NCI-H2171 treated with DMSO at 0.1 percent for 48 hours (cell line): ENCODE measurements around the gene TTC32.
A peak's percentile ranks its signal among the peaks of the same experiment; 100 is the strongest.

Source experiments
- DNase-seq: peaks from one replicate; lab custom pipeline; 2025; lab: John Stamatoyannopoulos, UW

The TTC32 gene

GRCh38 chr2:19876751-19877150 is 25.0 kb downstream of the TTC32 start:
- no peak for DNase-seq

DNA sequence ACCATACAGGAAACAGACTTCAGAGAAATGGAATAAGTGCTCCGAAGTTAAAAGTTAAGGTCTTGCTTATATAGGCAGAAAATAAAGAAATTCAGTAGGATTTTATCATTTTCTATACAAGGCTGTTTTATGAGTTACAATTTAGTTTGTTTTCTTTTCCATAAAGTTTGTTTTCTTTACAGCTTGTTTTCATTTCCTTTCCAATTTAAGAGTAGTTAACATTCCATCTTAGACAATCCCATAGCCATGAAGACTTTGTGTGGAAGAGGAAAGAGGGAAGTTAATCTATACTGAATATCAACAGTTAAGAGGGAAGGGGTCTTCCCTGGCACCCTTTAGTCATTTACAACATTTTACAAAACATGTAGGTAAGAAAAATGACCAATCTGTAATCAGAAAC is 26.5 kb downstream of the TTC32 start:
- no peak for DNase-seq

GRCh38 chr2:19874726-19875125 is 27.1 kb downstream of the TTC32 start:
- DNase-seq = no peak

- DNase-seq = no peak
Measured at GRCh38 chr2:19873014-19873413, 28.8 kb downstream of the TTC32 start.

DNA sequence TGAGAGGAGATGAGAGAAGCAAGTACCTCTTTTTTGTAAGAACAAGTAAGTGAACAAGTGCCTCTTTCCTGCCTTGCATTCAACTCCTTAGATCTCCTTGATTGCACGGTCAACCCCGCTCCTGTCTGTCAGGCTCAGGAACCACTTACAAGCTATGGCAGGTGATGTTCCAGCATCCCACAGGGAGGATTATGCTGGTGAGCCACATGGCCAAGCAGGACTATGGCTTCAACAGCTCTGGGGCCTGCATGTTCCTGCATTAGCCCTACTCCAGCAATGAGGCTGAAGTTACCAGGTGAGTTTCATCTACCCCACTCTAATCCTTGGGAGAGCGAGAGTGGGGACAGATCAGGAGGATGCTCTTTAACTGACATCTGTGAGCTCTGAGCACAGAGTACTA is 29.5 kb downstream of the TTC32 start:
- no peak for DNase-seq

DNA sequence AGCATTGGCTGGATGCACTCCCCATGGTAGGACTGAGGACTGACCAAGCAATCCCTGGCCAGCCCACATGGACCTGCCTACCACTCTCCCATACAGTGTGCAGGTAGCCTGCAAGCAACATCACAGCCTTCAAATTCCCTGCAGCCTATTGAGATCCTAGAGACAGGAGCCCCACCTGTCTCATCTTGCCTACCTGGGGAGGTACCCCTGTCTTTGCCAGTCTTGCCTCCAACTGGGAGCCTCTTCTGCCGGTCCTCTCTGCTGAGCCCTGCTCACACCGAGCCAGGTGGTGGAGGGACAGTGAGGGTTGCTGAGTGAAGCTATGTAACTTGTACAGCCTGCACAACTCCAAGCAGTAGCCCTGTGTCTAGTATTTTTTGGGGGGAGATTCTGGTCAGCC is 29.9 kb downstream of the TTC32 start:
- DNase-seq = no peak

DNA sequence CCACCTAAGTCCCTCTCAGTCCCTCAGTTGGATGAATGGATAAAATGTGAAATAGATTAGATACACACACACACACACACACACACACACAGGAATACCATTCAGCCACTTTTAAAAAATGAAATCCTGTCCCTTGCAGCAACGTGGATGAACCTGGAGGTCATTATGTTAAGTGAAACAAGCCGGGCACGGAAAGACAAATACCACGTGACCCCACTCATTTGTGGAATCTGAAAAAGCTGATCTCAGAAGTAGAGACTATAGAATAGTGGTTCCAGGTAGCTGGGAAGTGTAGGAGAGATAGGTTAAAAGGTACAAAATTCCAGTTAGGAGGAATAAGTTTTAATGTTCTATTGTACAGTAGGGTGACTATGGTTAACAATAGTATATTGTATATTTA is 31.0 kb downstream of the TTC32 start:
- no peak for DNase-seq

DNA sequence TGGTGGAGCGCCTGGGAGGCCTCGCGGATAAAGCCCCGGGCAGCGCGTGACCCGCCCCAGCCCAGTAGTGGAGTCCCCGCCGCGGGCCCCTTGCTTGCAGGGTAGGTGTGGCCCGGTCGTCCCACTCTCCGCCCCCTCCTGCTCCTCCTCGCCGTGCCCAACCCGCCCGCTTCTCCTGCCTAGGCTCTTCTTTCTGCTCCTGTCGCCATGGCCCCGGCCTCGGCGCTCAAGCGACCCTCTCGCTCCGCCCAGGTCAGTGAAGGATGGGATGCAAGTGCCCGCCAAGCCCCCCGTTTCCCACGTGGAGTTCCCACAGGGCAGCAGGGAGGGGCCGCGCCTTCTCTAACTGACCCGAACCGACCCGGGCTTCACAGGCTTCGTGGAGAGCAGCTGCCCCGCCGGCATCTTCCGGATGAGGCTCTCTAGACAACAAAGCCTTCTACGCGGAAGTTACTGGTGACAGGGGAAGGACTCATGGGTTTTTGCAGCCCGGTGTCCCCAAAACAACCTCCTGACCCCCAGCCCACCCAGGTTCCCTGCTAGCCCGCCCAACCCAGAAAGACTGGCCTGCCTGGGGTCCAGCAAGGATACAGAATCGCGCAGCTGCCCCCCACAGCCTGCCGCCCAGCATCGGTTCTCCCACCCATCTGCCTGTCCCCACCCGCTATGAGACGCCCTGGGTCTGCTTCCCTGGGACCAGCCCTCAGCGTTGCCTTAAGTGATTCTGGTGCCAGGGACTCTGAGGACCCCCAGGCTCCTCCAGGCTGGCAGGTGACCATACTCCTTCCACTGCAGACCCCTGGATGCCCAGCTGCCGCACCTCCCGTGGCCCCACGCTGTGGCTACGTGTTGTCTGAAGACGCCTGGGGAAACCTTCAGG is 32.8 kb downstream of the TTC32 start:
- no peak for DNase-seq

DNA sequence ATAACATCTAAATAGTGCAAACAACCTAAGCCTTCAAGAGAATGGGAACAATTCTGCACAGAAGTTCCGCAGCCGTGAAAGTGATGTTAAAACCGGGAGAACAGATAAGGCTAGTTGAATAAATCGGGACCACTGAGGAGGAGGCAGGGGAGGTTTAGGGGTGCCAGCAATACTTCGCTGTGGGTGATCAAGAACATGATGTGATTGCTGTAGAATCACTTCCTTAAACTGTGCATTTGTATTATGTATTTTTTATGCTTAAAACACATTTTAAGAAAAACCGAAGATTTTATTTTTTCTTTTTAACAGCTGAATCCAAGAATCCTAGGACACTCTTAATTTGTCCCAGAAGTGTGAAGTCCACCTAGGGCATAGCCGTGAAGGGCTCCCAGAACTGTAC is 33.6 kb downstream of the TTC32 start:
- DNase-seq = no peak

DNA sequence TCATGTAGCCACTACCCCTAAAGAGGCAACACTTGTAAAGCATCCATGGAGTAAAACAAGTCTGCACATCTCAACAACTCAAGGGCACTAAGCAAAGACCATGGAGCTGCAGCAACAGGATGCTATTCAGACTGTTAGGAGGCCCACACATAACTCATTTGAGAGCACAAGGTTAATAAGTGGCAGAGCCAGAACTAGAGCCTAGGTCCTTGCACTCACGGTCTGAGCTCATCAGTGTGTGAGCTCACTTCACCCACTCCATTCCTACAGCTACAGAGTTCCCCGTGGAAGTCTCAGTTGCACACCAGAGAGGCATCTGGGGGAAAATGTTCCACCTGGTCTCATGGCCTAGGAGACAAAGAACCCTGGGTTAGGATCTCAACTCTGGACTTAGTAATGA is 35.0 kb downstream of the TTC32 start:
- DNase-seq = no peak

- no peak for DNase-seq
Measured at GRCh38 chr2:19865151-19865550, 36.6 kb downstream of the TTC32 start.

- peak; percentile 36 for DNase-seq
Measured at GRCh38 chr2:19864381-19864780, 37.4 kb downstream of the TTC32 start.

DNA sequence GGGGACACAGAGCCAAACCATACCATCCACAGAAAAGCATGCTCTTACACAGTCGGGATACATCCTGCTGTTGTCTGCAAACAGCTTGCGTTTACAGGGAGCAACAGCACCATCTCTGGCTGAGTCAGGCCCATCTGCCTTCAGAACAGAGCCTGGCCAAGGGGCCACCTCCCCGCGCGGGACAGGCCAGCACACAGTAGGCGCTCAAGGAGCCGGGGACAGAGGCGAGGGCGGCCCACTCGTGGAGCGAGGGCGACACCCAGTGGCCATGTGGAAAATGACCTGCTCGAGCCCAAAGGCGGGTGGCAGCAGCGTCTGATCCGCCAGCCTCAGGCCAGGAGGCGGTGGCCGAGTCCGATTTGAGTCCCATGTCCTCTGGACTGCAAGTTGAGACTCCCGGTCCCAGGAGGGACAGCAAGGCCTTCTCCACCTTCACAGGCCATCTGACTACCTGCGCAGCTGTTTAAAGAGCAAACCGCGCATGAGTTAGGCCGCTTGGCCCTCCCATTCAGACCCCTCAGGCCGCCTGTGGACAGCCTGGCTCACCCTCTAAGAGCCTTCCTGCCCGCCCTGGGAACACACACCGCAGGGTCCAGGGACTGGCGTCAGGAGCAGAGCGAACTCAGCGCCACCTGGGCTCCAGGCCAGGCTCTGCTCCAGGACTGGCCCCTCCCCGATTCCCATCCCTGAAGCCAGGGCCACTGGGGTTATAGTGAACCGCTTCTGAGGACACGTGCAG is 38.3 kb downstream of the TTC32 start:
- peak; percentile 58 for DNase-seq

DNA sequence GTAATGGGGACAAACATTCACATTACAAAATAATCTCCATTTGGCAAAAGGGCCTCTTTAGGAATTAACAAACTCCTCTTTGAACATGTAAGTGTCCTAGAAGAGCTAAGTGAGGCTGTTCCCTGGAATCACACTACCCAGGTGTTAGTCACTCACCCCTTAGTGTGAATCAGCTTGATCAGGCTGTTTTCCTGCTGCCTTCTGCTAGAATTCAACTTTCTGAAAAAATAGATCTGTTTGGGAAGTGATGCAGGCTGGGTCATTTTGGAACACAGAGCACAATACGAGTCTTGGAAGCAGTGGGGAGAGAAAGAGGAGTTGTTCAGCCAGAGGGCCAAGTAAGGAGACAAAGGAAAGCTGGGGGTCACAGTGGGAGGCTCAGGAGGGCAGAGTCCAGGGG is 40.0 kb downstream of the TTC32 start:
- no peak for DNase-seq

DNA sequence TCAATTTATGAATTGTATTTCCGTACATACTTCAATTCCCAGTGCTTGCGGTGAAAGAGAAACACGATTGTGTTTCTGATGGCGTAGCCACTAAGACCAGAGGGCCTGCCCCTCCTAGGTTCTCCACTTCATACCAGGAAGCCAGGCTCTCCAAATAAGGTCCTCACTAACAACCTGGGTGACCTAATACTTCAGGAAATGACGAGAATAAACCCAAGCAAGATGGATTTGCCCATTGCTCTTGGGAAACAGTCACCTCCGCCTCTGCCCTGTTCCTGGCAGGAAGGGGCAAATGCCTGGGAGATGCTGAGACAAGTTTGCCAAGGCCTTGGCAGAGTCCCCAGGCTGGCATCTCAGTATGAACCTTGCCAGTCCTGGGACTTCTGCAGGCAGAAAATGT is 41.8 kb downstream of the TTC32 start:
- no peak for DNase-seq

DNA sequence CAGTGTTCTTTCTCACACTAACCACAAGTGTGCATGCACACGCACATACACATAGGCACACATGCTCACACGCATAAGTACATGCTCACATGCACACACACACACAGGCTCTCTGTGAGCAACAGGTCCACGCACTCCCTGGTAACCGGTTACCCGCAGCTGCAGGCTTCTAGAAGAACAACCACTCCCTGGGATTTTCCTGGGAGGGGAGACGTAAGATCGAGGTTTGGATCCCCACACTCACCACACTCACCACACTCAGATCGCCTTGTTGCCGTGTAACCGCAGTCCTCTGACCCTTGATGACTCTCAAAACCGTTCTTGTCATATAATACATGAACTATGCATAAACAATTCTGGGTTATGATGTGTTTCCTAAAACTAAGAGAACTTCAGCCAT is 42.2 kb downstream of the TTC32 start:
- no peak for DNase-seq

- DNase-seq = no peak
Measured at GRCh38 chr2:19857806-19858205, 44.0 kb downstream of the TTC32 start.

DNA sequence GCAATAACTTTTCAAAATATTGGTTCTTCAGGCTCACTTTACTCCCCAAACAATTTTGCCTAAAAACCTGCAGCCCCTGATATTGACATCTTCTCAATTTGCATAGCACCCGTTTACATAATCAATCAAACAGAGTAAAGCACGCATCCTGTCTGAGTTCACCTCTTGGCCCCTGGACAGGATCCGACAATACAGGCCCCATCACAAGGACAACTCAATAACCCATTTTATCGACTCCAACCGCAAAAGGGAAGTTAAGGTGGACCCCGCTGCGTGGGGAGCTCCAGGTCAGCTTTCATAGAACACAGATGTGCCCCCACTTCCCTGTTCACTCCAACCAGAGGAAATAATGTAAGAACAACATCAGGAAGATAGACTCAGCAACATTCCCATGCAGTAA is 44.7 kb downstream of the TTC32 start:
- no peak for DNase-seq

- DNase-seq = no peak
Measured at GRCh38 chr2:19855542-19856431, 46.0 kb downstream of the TTC32 start.

DNA sequence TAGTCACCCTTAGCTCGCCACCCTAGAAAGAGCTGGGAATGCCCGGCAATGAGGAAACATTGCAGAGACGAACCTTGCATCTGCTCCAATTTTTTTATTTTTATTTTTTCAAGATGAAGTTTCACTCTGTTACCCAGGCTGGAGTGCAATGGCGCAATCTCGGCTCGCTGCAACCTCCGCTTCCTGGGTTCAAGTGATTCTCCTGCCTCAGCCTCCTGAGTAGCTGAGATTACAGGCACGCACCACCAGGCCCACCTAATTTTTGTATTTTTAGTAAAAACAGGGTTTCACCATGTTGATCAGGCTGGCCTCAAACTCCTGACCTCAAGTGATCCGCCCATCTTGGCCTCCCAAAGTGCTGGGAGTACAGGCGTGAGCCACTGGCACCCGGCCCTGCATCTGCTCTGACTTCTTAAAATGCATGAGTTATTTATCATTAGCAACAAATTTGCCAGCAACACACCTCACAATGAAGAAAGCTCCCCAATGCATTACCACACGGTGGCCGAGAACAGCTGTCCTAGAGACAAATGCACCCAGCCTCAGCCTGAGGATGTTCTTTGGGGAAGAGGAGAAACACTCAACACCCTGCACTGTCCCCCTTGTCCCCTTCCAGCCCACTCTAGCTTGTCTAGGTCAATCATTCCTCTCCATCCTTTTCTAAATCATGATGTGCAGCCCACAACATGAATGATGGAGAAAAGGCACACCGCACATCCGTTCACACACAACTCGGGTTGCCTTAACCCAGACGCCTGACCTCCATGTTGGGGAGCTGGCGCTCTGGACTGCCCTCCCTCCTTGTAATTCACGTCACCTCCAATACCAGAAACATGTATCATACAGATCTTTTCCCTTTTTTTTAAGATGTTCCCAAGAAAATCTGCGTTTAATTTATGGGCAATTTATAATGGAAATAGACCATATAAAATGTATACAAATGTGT is 46.9 kb downstream of the TTC32 start:
- no peak for DNase-seq

DNA sequence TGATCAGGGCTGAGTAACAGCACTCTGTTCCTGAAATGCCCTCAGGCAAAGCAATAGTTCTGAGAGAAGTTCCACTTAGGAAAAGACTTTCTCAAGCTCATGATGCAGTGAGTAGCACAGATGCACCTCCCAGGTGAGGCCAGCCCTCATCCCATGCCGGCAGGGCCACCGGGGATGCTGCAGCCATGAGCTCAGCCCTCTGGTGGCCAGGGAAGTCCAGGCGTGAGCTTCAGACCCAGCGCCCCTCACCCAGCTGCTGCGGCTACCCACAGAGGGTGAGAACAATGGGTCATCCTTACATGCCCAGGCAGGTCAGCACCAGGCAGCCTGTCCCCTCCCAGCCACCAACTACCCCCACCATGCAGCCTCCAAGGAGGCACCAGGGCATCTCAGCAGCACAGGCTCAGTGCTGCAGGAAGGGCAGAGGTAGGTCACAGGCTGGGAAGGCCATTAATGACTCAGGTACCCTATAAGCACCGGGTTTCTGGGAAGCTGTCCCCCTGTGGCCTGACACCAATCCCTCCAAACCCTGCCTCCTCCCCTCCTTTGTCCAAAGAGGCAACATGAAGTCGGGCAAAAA is 50.6 kb downstream of the TTC32 start:
- DNase-seq = no peak
